HG02623 (cell line): Measurements from ENCODE around the gene CSPG5.

Experiments used
- ATAC-seq: cut with Tn5 transposase; IDR thresholded peaks from one replicate; pipeline ENCODE4 v1.9.1; 2021; ENCODE audit warnings: moderate library complexity; ENCODE audit not compliant: unreplicated experiment

Gene CSPG5, protein sequence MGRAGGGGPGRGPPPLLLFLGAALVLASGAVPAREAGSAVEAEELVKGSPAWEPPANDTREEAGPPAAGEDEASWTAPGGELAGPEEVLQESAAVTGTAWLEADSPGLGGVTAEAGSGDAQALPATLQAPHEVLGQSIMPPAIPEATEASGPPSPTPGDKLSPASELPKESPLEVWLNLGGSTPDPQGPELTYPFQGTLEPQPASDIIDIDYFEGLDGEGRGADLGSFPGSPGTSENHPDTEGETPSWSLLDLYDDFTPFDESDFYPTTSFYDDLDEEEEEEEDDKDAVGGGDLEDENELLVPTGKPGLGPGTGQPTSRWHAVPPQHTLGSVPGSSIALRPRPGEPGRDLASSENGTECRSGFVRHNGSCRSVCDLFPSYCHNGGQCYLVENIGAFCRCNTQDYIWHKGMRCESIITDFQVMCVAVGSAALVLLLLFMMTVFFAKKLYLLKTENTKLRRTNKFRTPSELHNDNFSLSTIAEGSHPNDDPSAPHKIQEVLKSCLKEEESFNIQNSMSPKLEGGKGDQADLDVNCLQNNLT

DNA sequence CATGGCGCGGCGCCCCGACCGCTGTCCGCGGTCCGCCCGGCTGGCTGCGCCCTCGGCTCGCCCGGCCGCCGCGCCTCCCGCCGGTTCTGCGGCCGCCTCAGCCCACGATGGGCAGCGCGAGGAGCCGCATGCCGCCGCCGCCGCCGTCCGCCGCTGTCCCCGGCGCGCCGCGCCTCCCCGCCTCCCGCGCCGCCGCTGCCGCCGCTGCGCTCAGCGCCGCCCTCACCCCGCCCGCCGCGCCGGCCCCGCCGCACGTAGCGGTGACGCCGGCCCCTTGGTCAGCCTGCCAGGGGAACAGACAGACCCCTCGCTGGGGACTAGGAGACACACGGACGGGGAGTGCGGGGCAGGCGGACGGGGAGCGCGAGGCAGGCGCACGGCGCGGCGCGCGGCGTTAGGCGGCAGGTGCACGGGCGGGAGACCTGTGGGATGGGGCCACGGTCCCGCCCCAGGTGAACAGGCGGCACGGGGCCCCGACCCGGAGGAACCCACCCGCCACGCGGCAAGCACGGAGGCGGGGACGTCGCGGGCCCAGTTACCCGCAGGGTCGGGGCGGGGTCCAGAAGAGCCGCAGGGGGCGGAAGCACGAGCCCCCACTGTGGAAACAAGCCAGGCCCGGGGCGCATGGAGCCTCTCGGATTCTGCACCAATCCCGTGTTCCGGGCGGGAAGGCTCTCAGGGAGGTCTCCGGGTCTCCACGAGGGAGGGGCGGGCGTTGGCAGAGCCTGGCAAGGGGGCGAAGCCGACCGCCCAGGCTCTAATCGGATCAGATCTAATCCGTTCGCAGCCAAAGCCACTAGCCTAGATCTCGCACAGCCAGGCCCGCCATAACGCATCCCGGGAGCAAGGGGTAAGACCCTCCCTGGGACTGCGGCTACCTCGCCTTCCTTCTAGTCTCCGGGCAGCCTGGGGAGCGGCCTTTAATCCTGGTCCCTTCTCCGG, at the start of gene CSPG5:
Gene CSPG5, minus strand, starts transcription at position 175 of the 942 bp plus-strand sequence. Its CDS starts 172 bp downstream, at position 3.
- ATAC-seq = no peak

DNA sequence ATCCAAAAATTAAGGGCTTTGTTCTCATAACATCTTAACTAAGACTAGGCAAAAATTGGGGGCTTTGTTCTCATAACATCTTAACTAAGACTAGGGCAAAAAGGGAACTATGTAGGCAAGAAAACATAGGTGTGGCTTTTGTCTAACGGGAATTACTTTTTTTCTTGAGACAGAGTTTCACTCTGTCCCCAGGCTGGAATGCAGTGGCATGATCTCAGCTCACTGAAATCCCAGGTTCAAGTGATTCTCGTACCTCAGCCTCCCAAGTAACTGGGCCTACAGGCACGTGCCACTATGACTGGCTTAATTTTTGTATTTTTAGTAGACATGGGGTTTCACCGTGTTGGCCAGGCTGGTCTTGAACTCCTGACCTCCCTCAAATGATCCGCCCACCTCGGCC, 49.8 kb upstream of the CSPG5 start:
- ATAC-seq = no peak

DNA sequence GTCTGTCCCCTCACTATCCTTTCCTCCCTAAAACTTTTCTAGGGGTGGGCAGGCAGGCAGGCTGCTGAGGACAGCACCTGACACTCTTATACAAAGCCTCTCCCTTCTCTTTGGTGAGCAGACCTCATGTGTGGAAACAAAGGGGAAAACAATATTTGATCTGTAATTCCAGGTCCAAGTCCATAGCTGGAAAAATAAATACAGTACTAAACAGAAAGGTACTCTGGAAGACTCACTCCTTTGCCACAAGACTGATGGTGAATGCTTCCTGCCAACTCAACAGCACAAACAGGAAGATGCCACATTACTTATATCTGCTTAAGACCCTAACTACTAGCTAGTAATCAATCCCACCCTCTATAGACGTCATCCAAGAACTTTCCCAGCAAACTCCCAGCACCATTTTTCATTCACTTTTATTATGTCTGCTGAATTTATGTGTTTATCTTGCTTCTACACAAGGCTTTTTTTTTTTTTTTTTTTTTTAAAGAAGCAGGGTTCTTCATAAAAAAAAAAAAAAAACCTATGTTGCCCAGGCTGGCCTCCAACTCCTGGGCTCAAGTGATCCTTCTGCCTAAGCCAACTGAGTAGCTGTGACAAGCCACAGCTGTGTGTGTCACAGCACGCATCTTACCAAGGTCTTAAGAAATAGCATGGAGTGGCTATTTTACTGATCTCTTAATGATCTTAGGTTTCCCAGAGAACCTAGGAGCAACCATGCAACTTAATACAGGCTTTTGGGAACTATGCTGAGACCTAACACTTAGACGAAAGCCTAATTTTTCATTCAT, 44.2 kb upstream of the CSPG5 start:
- ATAC-seq = no peak

DNA sequence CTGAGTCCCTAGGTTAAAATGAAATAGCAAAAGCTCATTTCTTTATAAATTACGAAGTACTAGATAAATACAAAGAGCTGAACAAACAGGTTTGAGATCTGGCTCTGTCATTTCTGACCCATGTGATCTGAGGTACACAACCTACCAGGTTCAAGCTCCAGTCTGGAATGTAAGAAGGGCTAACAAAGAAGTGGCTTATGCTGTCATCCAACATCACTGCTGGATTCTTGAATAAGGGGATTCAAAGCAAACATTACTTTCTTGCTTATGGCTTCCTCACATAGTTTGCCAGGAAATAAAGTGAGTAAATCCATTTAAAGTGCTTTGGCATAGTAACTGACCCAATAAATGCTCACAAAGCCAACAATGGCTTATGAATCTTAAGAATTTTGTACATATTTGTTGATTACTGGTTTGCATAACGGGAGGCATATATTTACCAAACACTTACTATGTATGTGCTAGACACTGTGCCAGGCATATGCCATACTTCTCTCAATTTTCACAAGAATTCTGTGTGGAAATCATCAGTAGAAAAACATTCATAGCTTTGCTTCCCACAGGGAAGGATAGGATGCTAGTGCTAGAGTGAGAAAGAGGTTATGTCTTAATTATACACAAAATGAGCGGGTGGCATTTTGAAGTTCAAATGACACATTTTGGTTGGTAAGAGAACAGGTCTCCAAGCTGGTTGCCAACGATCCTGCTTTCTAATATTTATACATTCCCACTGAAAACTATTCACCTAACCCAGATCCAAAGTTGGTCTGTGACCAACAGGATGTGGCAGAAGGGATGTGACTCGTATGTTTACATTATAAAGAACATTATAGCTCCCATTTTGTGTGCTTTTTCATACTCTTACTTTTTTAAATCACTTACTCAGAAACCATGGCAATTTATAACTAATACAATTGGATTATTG, 38.7 kb upstream of the CSPG5 start:
- no peak for ATAC-seq

DNA sequence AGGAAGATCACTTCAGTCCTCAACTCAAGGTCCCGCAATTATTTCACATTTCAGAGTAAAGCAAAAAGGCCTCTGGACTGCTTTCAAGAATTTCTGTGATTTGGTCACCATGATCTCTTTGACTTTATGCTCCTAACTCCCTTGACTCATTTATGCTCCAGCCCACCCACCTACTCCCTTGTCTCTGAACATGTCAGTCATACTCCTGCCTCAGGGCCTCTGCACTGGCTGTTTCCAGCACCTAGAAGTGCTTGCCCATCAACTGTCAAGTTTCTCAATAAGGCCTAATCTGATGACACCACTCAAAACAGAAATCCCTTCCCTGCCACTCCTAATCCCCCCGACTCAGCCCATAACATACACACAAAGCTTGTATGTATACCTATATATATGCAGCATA, 36.1 kb upstream of the CSPG5 start:
- ATAC-seq = no peak

DNA sequence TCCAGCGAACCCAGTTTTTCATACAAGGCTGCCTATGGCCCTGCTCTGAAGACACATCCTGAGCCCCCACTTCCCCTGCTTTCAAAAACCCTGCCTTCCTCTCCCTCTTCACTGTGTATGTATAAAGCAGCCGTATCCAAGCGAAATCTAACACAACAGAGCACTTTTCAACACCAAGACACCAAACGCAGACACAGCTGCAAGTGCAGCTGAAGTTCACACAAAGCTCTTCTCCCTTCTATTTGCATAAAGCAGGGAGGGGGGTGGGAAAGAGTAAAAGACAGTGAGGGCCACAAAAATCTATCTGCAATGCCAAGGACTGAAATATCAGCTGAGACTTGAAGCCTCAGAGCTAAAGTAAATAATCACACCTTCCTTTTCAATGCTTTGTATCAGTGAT, 35.1 kb upstream of the CSPG5 start:
- ATAC-seq = no peak

DNA sequence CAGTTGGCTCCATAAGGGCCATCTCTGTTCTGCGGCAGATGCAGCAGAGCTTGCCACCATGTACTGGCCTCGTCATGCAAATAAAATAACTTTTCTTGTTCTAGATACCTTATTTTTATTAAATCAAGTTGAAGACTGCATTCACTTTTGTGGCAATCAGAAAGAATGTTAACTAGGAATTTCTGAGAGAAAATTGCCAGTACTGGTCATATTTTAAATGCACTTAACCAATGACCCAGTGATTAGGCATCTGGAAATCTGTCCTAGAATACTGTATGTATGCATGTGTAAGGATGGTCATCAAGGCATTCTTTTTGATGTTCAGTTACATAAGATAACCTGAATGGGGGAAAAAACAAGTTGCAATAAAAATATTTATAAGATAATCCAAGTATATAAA, 34.2 kb upstream of the CSPG5 start:
- ATAC-seq = no peak

DNA sequence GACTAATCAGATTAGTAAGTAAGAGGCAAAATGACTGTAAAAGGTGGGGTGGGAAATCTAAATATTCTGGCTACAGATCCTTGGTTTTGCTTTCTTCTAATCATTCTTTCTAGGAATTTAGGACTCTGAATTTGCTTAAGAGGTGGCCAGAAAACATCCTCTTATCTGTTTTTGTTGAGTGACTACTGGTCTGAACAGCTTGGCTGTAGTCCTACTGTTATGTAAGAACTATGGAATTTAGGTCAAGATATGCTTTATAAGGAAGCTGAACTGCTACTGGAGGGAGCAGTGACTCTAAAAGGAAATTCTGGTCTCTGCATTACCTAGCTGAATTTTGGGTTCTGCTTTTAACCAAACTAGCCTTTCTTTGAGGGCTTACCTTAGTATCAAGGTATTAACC, 33.5 kb upstream of the CSPG5 start:
- no peak for ATAC-seq

DNA sequence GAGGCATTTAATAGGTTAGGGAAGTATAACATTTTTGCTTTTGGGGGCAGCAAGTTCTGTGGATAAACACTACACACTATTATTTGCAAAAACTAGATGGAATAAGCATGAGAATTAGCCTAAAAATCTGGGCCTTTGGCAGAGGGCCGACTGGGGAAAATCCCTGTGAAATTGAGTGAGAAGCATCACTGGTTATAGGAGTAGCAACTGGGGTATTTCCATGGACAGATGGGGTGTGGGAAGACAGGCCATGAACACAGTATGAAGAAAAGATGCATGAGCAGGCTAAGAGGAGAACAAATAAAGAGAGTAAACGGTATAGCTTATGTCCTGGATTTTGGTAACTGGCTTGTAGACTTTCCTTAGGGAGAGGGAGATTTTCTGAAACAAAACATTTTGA, 32.9 kb upstream of the CSPG5 start:
- no peak for ATAC-seq

DNA sequence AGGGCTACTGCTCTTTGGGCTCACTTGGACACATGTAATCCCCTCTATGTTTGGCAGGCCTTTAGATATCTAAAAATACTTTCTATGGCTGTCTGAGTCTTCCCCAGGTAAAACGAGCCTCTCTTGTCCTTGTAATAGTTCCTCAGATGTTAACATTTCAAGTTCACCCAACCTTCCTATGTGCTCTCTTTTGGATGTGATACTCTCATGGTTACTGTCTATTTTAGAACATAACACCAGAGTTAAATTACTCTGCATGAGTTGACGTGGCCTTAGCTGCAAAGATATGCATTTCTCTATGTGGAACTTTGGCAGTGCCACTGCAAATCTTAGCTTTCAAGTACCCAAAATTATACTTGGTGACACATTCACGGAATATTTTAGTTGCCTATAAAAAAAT, 31.9 kb upstream of the CSPG5 start:
- no peak for ATAC-seq

DNA sequence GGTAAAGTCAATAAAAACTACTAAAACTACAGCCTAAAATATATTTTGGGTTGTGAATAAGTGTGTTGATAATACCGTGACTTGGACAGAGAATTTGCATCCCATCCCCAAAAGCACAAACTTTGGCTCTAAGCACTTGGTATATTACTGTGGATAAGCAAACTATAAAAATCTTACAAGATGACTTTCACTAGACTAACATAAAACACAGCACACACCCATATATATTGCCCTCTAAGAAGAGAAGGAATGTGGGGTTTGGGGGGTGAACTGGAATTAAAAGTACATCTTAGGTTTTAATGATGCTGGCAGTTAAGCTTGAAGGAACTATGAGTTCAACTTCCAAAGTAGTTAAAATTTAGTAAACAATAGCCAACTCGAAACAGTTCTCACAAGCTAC, 28.7 kb upstream of the CSPG5 start:
- ATAC-seq = no peak

DNA sequence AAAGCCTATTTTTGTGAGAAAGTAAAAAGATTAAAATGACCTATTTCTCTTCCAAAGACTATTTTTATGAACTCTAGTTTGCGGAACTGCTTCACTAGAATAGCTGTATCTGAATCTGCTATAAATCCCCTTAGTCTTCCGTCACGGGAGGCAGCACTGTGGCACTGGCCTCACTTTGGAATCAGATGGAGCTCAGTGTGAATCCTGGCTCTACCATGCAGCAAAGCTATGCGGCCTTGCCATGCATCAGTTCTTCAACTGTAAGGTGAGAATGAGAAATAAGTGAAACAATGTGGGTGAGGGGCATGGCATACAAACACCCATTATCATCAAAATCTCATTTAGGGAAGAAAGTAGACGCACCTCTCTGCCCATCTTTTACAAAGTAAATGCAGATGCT, 27.5 kb upstream of the CSPG5 start:
- ATAC-seq = no peak

DNA sequence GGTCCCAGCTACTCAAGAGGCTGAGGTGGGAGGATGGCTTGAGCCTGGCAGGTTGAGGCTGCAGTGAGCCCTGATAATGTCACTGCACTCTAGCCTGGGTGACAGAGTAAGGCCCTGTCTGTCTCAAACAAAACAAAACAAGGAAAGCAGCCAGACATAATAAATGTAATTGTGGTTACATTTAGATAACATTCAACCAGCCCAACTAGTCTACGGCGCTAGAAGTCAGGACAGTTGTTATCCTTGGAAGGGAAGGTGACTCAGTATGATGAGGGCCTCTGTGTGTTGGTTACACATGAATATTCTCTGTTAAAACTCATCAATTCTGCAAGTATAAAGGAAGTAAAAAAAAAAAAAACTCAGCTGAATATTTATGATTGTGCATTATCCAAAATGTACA, 27.0 kb upstream of the CSPG5 start:
- no peak for ATAC-seq

DNA sequence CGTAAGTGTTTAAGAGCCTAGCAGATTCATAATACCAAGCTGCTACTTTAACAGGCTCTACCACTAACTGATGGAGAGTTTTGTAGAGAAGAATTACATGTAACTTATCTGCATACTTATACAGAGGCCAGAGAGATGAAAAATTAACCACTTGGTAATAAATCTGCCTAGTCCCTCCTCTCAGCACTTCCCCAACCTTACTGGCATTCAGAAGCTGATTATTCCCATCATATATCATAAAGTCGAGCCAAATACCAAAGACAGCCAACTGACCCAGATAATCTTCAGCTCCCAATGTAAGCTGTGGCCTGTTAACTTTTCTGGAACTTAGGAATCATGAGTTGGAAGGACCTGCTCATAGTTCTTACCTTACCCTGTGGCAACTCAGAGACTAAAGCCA, 25.5 kb upstream of the CSPG5 start:
- ATAC-seq = no peak

DNA sequence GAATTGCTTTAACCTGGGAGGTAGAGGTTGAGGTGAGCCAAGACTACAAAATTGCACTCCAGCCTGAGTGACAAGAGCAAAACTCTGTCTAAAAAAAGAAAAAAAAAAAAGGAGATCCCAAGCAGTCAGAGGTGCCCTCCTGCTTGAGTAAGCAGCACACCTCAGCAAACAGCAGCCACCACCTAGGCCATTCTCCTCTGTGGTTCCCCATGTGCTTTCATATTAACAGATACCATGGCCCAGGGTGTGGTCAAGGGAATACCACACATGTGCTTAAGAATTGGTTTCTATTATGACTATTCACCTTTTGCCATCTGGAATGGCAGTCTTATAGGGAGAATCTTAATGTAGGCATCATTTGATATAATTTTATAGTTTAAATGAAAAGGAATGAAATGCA, 24.7 kb upstream of the CSPG5 start:
- no peak for ATAC-seq

DNA sequence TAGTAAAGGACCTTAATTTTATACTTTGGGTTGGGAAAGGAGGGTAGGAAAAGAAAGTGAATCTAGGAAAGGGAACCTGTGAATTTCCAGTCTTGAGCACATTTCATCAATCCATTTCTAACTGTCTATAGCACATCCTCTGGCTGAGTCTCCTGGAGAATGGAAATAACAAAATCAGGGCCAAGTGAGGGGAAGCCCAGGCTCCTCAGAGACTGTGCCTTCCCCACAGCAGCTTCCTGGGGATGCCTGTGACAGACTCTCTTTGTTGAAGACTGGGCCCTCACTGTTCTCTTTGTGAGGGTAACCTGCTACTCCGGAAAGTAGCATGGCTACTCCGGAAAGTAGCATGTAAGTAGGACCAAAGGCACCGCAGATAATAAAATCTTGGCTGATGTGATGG, 22.6 kb upstream of the CSPG5 start:
- no peak for ATAC-seq

DNA sequence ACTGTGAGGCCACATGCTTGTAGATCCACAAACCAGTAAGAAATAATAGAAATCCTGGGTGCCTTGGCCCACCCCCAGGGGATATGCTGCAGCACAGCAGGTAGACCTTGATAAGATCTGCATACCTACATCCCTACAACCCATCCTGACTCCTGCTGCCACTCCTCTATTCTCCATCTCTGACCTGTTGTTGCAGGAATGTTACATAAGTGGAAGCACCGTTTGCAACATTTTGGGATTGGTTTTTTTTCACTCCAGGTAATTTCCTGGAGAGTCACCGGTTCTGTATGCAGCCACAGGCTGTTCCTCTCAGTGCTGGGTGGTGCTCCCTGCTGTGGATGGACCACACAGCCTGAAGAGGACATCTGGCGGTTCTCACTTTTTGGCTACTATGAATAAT, 16.1 kb upstream of the CSPG5 start:
- no peak for ATAC-seq

DNA sequence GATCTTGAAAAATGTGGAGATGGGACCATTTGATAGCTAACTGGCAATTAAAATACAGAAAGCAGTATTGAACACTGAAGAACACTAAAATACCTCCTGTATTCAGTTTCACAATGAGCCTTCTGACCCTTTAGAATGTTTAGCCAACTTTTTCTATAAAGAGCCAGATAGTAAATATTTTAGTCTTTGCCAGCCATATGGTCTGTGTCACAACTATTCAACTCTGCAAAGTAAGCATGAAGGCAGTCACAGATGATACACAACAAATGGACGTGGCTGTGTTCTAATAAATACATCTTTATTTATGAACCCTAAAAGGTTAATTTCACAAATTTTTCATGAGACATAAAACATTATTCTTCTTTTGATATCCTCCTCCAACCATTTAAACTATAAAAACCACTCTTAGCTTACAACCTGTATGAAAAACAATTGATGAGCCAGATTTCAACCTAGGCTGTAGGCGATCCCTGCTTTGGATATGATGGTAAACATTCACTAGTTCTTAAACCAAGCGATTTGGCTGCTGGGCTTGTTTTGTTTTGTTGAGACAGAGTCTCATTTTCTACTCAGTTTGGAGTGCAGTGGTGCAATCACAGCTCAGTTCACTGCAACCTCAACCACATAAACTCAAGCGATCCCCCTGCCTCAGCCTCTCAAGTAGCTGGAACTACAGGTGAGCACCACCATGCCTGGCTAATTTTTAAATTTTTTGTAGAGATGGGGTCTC, 13.6 kb upstream of the CSPG5 start:
- ATAC-seq = no peak

DNA sequence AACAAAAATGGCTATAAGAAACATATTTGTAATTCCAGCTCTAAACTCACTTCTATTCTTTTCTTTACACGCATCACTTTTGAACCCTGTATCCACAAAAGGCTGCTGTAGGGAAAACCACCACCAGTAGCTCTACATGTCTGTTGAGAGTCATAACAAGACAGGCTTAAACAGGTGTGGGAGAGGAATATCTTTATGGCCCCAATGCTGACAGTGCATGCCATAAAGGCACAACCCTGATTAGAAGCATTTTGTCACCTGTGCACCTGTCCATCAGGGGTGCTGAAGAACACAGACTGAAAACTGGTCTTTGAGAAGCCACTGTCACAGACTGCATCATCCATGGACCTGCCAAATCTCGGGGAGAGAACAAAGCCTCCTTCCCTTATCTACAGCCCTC, 11.6 kb upstream of the CSPG5 start:
- ATAC-seq = no peak
